Heart left ventricle (tissue), 16 donors: ENCODE results near the gene MRPL20. TPM values are rescaled to one million over a fixed set of nuclear protein-coding genes. Genes with fewer than 3 reads are reported as not detected.

Source experiments
- ATAC-seq, 4 donors: fragments of 200-7000 bp; cut with Tn5 transposase; one replicate each; pipeline ENCODE4 v1.9.1; 2020 to 2022; ENCODE audit warnings: moderate library complexity in 4 of 4, mild to moderate bottlenecking in 3 of 4, moderate number of reproducible peaks in 1 of 4
- DNase-seq, 5 donors: peaks; one replicate each; pipeline ENCODE4 v3.0.0-alpha.2; 2020
- H3K27ac ChIP-seq, 12 donors: fragments of 200-600 bp; sonication (generic) in 4 of 12; one replicate each; pipeline versions ENCODE4 v1.5.0 to v1.8.0; 2016 to 2022; ENCODE audit warnings: mild to moderate bottlenecking in 2 of 12
- H3K27me3 ChIP-seq, 9 donors: fragments of 200-600 bp; sonication (generic) in 2 of 9; one replicate each; pipeline versions ENCODE4 v1.5.1 to v1.8.0; 2016 to 2022; ENCODE audit warnings: mild to moderate bottlenecking in 3 of 9
- H3K36me3 ChIP-seq, 9 donors: fragments of 200-600 bp; sonication (generic) in 2 of 9; one replicate each; pipeline versions ENCODE4 v1.5.0 to v1.8.0; 2018 to 2022; ENCODE audit warnings: mild to moderate bottlenecking in 2 of 9
- H3K4me1 ChIP-seq, 12 donors: fragments of 200-600 bp; sonication (generic) in 4 of 12; one replicate each; pipeline versions ENCODE4 v1.5.0 to v1.8.0; 2016 to 2022; ENCODE audit warnings: mild to moderate bottlenecking in 3 of 12
- H3K4me3 ChIP-seq, 12 donors: fragments of 200-600 bp; sonication (generic) in 4 of 12; one replicate each; pipeline versions ENCODE4 v1.5.0 to v1.8.0; 2017 to 2022; ENCODE audit warnings: mild to moderate bottlenecking in 9 of 12, moderate library complexity in 4 of 12
- H3K9me3 ChIP-seq, 12 donors: fragments of 200-600 bp; sonication (generic) in 4 of 12; one replicate each; pipeline versions ENCODE4 v1.5.0 to v1.8.0; 2016 to 2022; ENCODE audit warnings: mild to moderate bottlenecking in 1 of 12
- CTCF ChIP-seq, 12 donors: fragments of 200-600 bp; sonication (generic) in 4 of 12; IDR thresholded peaks; one replicate each; pipeline versions ENCODE4 v1.5.0 to v1.8.0; 2018 to 2022; ENCODE audit warnings: antibody characterized with exemption in 12 of 12, mild to moderate bottlenecking in 5 of 12
- POLR2A ChIP-seq, 2 donors: fragments of 450-650 bp; IDR thresholded peaks; one replicate each; pipeline ENCODE4 v1.6.1; 2017; ENCODE audit warnings: antibody characterized with exemption in 2 of 2, mild to moderate bottlenecking in 2 of 2, moderate library complexity in 2 of 2
- WGBS, 4 donors: extraction: QIAGEN DNeasy Blood & Tissue Kit in 2 of 4; methylation state at CpG; one replicate each; pipeline versions ENCODE4 v1.1.5 to v1.1.7; 2013 to 2018; 5-methylcytosine and 5-hydroxymethylcytosine counted together
- intact Hi-C, 10 donors: fragments of 100-400 bp; cut with DNase I; formaldehyde crosslinking; loops; one replicate each; pipeline versions ENCODE4 v1.11.1 to v1.14.2; 2022
- polyA plus RNA-seq, 2 donors: library from polyadenylated mRNA; stranded (reverse); fragments of 200-250 nt; gene quantifications; one replicate each; pipeline ENCODE4 v1.2.3, GENCODE V29; 2013
- total RNA-seq, 9 donors: library from RNA; depleted of rRNA in 2 of 9; stranded (reverse); fragments of >200 nt in 2 of 9; fragmentation: NEBNext Ultra II Directional in 3 of 9; extraction: Animal tissue kit (Norgen Biotek cat#: 25700) in 3 of 9; gene quantifications; one replicate each; pipeline versions ENCODE4 v1.1.0 to v1.2.4, GENCODE V29; 2016 to 2023
- donor health status: ischemic (EF 13 %, LVEDD 7.1; RV severe dilation, severe dysfunction).
- donor health status: healthy with polysubstance abuse.
- donor health status: DM: no; HTN: yes; CAD: no.
- donor health status: DM: no; HTN: no; CAD: no.
- donor health status: ischemic (EF 25% LVEDD 6.9; RV normal size, moderate dysfunction).
- donor health status: ischemic (EF 25% LVEDD 5.7; RV mildly dilated, moderate dysfunction).
- donor health status: healthy.
- donor health status: DM: yes; HTN: yes; CAD: no.
- donor health status: ischemic (EF 35%, LVEDD 5.7; RV mildly dilated, moderate dysfunction).
- donor health status: nonischemic (EF 11% LVEDD 7.7; RV severe dilation, severe dysfunction).
- donor health status: DM: yes; HTN: yes; CAD: no.
- donor health status: PGD.
- donor health status: ischemic (EF 29% LVEDD 5.4; RV normal size, mild dysfunction).
- donor health status: nonischemic (EF 23%, LVEDD 6.1; RV moderate dilation, normal function).

Gene MRPL20
- total and polyA plus RNA-seq, 11 donors, result 112 to 238 (median 141) TPM

- intact Hi-C loops, result no loop called here
- H3K27ac ChIP-seq, result peak overlapping the region; percentile 73 to 99 (median 91)
- H3K4me1 ChIP-seq, result peaks cover 17 to 89% (median 76%) of the 10 kb centered on the region in 12 donors
- no peaks in the 10 kb centered on the region for H3K9me3 ChIP-seq
- peak; percentile 30 to 52 (median 44) for ATAC-seq
- H3K36me3 ChIP-seq, result no peaks in the 10 kb centered on the region
- peaks cover 0 to 38% (median 0%) of the 10 kb centered on the region in 9 donors for H3K27me3 ChIP-seq
- peak; percentile 80 to 90 (median 81) for DNase-seq
- H3K4me3 ChIP-seq, result peak overlapping the region in 9 of 12 donors; percentile 3 to 66 (median 61)
- TF ChIP-seq POLR2A (IDR thresholded peaks at IDR 0.05) (no peak), CTCF (IDR thresholded peaks at IDR 0.05) (no peak)
- WGBS, 4 donors, result 35 to 53% (median 44%) methylated on average over 29 to 34 of the region's 34 CpGs
Observed at GRCh38 chr1:1432951-1433803, 26.1 kb upstream of the MRPL20 start.

- H3K4me1 ChIP-seq, result peaks cover 17 to 94% (median 76%) of the 10 kb centered on the region in 12 donors
- 60 to 70% (median 61%) methylated on average over 17 to 28 of the region's 28 CpGs for WGBS, 4 donors
- H3K27ac ChIP-seq, result peak overlapping the region; percentile 73 to 99 (median 91)
- intact Hi-C loops, result no loop called here
- peaks cover 0 to 42% (median 0%) of the 10 kb centered on the region in 9 donors for H3K27me3 ChIP-seq
- H3K4me3 ChIP-seq, result peak overlapping the region in 3 of 12 donors; percentile 34 to 64 (median 61)
- DNase-seq (peak in 2 of 5 donors; percentile 40 to 65), ATAC-seq (no peak)
- TF ChIP-seq POLR2A (IDR thresholded peaks at IDR 0.05), result no peak
- no peaks in the 10 kb centered on the region for H3K9me3 ChIP-seq
- H3K36me3 ChIP-seq, result no peaks in the 10 kb centered on the region
Observed at GRCh38 chr1:1432274-1432950, 25.3 kb upstream of the MRPL20 start.

DNA sequence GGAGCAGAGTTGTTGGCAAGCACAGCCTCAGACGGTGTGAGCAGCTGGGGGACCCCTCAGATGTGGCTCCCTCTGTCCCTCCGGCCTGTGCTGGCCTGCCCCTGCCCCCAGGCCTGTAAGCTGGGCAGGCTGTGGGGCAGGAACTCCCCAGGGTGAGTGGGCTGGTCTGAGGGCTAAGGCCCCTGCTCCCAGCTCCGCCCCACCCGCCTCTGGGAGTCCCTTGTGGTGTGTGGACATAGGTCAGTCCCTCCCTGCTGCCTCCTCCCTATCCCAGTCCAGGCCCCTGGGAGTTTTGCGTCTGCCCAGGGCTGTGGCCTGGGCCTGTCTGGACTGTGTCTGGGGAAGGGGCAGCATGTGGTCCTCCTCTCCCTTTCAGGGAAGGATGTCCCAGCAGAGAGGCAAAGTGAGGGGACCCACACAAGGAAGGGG is 24.8 kb upstream of the MRPL20 start:
- ATAC-seq (peak in 3 of 4 donors; percentile 19 to 36 (median 34)), DNase-seq (peak; percentile 64 to 88 (median 86))
- TF ChIP-seq CTCF (IDR thresholded peaks at IDR 0.05) (no peak), POLR2A (IDR thresholded peaks at IDR 0.05) (no peak)
- Histone ChIP-seq H3K4me1 (peaks cover 17 to 89% (median 74%) of the 10 kb centered on the region in 12 donors), H3K27ac (peak overlapping the region; percentile 73 to 99 (median 91)), H3K4me3 (peak overlapping the region in 3 of 12 donors; percentile 10 to 34 (median 12)), H3K9me3 (no peaks in the 10 kb centered on the region), H3K27me3 (peaks cover 0 to 43% (median 0%) of the 10 kb centered on the region in 9 donors), H3K36me3 (no peaks in the 10 kb centered on the region)
- intact Hi-C loops, result loop anchor here in 1 of 10 donors (2.0 kb wide), 1 partner anchor 25 kb away; the partner anchor contains the start of gene MRPL20
- 29 to 60% (median 39%) methylated on average over 1 to 5 of the region's 5 CpGs for WGBS, 4 donors

DNA sequence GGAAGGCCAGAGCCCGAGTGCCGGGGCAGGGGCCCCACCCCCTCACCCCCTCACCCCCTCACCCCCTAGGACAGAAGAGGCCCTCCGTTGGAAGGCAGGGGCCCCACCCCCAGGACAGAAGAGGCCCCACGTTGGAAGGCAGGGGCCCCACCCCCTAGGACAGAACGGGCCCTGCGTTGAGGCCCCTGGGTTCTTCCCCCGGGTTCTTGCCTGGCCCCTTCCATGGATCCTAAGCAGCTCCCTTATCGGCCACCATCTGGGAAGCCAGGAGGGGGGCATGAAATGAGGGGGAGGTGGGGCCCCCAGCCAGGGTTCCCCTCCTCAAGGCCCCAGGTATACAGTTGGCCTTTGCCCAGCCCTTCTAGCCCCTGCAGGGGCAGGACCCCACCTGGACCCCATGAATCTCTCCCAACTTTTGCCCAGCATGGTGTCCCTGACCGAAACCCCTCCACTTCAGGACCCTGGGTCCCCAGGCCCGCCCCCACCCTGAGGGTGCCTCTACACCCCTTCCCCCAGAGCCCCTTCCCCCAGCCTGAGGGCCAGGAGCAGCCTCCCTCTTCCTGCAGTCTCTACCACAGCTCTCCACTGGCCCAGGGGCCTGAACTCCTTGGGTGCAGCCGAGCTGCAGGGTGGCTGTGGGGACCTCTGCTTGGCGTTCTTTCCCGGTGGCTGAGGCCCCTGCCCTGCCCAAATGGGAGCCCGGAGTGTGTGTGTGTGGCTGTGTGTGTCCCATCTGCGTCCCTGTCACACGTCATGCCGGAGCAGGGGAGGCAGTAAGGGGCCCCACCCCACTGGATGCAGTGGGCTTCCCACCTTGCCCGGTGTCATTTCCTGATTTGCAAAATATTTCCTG is 24.1 kb upstream of the MRPL20 start:
- H3K27ac ChIP-seq, result peak overlapping the region; percentile 73 to 99 (median 91)
- DNase-seq, result peak in 3 of 5 donors; percentile 53 to 65 (median 55)
- H3K4me3 ChIP-seq, result peak overlapping the region in 6 of 12 donors; percentile 5 to 34 (median 22)
- ATAC-seq, result peak in 2 of 4 donors; percentile 0 to 16
- no peaks in the 10 kb centered on the region for H3K36me3 ChIP-seq
- H3K4me1 ChIP-seq, result peaks cover 17 to 83% (median 67%) of the 10 kb centered on the region in 12 donors
- 32 to 46% (median 38%) methylated on average over 8 to 18 of the region's 18 CpGs for WGBS, 4 donors
- H3K9me3 ChIP-seq, result no peaks in the 10 kb centered on the region
- TF ChIP-seq POLR2A (IDR thresholded peaks at IDR 0.05) (peak in 1 of 2 donors; percentile 22), CTCF (IDR thresholded peaks at IDR 0.05) (no peak)
- intact Hi-C loops, result loop anchor here in 1 of 10 donors (2.0 kb wide), 1 partner anchor 24 kb away; the partner anchor contains the start of gene MRPL20
- peaks cover 0 to 42% (median 3%) of the 10 kb centered on the region in 9 donors for H3K27me3 ChIP-seq
